Measurements from ENCODE around the gene PLBD1.

The PLBD1 gene

DNA sequence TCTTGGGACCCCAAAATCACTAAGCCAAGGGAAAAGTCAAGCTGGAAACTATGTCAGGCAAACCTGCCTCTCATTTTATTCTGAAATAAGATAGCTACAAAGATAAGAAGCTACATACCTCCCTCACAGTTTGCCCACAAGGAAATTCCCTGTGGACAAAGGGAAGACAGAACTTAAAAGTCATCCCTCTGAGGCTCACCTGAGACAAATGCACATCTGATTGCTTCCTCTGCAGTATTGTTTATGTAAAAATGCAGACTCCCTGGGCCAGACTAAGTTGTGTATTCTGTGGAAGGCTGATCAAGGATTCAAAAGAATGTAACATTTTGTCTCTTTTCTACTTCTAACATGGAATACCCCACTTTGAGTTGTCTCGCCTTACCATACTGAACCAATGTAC, 2.5 kb upstream of the PLBD1 start:
- no peak for DNase-seq (ENCODE audit: low read depth in 2 of 2, low spot score in 1 of 2)

- DNase-seq (ENCODE audit: low read depth in 2 of 2, low spot score in 1 of 2) = no peak
These were observed 3.2 kb downstream of the PLBD1 start for GRCh38 chr12:14564336-14564959.

DNA sequence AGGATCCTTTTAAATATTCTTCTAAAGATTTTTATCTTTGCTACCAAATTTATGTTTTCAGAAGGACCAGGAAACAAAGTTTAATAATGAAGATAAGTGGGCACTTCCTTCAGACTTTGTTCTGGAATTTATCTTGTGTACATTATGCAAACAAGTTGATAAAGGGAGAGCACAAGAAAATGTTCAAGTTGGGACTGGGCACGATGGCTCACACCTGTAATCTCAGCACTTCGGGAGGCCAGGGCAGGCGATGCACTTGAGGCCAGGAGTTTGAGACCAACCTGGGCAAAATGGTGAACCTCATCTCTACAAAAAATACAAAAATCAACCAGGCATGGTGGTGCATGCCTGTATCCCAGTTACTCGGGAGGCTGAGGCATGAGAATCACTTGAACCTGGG, 4.6 kb downstream of the PLBD1 start:
- no peak for DNase-seq (ENCODE audit: low read depth in 2 of 2, low spot score in 1 of 2)

DNA sequence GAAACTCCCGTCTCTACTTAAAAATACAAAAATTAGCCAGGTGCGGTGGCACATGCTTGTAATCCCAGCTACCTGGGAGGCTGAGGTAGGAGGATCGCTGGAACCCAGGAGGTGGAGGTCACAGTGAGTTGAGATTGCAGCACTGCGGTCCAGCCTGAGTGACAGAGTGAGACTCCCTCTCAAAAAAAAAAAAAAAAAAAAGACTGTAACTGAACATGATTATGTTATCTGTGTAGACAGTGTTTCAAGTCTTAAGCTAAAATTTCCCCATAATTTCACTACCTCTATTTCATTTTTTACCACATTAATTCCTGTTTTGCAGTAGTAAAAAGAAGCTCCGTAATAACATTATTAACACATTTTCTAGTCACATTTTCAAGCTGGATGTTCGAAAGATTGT, 5.4 kb downstream of the PLBD1 start:
- DNase-seq (ENCODE audit: low read depth in 2 of 2, low spot score in 1 of 2) = no peak

GRCh38 chr12:14561677-14562238, 5.9 kb downstream of the PLBD1 start:
- DNase-seq (ENCODE audit: low read depth in 2 of 2, low spot score in 1 of 2) = no peak

DNA sequence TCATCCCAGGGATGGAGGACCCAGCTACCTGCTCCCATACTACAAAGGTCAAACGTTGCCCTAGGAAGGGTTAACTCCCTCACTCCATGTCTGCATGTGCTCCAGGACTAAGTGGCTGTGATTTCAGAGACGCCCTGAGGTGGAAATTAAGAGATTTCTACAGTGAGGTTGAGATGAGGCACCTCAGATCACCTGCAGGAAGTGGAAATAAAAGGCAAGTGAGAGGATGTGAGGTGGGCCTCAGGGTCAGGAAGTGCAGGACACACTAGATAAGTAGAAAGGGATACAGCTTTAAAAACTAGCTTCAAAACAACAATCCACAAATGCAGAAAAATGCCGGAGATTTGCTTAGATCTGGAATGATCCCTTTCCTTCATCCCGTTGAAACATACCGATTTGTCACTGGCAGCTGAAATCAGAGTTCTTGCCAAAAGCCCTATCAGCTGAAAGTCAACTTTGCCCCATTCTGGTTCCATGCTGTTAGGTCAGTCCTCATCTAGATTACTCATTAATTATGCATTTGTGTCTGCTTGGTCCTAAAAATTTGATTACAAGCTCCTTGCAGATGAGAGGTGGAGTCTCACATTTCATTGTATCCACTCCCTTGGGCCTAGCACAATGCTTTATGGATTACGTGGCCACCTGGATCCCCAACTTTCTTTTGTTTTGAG, 6.6 kb downstream of the PLBD1 start:
- DNase-seq (ENCODE audit: low read depth in 2 of 2, low spot score in 1 of 2) = no peak

DNA sequence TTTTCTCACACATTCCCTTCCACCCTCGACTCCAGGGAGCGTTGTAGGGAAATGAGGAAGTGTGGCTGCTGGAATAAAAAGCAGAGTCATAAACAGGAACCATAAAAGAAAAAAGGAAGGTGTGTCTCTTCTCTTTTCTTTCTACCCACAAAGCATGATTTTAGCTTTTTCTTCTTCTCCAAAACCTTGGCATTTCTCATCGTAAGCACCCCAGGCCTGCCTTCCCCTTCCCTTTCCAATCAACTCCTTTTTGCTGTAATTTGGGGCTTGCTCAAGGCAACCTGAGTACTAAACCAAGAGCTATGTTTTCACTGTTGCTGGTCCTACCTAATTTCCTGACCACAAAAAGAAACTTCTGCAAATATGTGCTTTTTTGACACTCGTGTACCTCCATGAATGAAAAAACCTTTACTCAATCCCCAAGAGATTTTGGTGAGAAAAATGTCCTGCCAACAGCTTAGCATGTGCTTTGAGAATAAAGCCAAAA, 9.2 kb downstream of the PLBD1 start:
- no peak for DNase-seq (ENCODE audit: low read depth in 2 of 2, low spot score in 1 of 2)

DNA sequence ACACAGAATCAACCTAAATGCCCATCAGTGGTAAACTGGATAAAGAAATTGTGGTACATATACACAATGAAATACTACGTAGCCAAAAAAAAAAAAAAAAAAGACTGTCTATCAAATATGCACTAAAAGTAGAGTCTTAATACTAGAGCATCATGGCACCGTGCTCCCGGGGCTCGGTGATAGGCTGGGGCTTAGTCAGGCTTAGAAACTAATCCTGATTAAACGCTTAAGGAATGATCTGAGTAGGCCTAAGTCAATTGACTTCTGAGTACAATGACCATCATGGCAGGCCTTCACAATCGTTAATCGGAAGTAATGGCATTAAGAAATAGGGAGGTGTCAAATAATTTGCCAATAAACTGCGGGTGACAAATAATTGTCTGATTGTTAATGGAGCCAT, 9.7 kb downstream of the PLBD1 start:
- DNase-seq (ENCODE audit: low read depth in 2 of 2, low spot score in 1 of 2) = no peak

GRCh38 chr12:14554281-14555007, 13.2 kb downstream of the PLBD1 start:
- no peak for DNase-seq (ENCODE audit: low read depth in 2 of 2, low spot score in 1 of 2)

DNA sequence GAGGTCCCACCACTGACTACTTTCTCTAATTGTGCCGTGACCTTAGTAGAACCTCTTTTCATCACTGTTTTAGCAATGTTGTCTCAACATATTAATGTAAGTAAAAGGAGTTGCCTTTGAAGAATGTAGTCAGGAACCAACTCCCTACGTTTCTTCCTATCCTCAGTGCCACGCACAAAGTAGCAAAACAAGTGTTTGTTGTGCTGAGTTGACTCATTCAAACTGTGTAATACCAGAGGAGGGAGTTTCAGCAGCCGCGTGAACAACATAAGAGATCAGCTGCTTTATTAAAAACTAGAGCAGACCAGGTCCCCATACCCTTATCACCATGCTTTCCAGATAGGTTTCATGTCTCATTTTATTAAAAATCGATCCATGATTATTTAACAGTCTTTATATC, 19.1 kb downstream of the PLBD1 start:
- no peak for DNase-seq (ENCODE audit: low read depth in 2 of 2, low spot score in 1 of 2)

DNA sequence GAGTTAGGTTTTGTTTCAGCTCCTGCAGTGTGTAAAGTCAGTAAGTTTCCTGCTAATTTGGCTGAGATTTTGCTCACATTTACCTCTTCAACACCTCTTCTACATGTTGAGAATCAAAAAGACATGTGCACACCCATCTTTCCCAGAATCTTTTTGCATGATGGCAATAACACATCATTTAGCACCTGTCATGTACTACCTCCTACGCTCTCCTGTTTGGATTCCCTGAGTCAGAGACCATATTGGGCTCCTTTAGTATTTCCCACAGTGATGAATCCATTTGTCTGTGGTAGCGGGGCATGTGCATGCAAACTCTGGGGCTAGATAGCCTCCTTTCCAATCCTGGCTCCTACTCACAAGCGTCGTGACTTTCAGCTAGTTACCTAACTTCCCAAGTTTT, 20.1 kb downstream of the PLBD1 start:
- no peak for DNase-seq (ENCODE audit: low read depth in 2 of 2, low spot score in 1 of 2)

DNA sequence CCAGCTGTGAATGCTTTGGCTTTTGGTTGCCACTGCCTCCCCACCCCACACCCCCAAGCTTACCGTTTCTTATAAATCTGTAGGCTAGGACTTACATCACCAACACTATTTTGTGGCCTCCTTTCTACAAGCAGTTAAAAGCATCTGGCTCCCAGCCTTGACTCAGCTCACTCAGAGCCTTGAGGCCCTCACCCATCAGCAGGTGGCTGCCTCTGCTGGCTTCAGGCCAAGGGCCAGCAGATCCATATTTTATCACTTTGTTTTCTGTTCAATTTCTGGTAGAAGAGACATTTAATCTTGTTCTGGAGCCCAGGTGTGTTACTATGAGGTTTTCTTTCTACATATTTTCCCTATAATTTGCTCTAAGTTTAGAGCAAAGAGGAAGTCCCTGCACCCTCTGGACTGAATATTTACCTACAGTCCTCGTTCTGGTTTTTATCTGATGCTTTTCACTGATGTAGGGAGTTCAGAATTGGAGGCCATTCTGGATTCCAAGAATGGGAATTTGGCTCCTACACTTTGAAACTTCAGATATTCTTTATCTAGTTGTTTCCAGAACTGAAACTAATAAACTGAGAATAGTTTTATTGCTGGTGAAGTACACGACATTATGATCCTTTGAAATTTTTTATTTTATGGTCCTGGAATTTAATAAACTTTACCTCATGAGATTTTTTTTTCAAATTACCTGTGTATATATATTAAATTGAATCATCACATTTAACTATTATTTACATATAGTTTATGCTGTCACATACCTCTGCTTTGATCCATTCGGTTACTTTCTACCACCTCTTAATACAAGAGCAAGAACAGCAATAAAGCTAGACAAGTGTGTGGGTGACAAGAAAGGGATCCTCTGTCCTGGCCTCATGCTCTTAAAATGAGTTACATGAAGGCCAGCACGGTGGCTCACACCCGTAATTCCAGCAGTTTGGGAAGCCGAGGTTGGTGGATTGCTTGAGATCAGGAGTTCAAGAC, 22.2 kb downstream of the PLBD1 start:
- no peak for DNase-seq (ENCODE audit: low read depth in 2 of 2, low spot score in 1 of 2)

GRCh38 chr12:14540801-14541462, 26.8 kb downstream of the PLBD1 start:
- DNase-seq (ENCODE audit: low read depth in 2 of 2, low spot score in 1 of 2) = no peak

DNA sequence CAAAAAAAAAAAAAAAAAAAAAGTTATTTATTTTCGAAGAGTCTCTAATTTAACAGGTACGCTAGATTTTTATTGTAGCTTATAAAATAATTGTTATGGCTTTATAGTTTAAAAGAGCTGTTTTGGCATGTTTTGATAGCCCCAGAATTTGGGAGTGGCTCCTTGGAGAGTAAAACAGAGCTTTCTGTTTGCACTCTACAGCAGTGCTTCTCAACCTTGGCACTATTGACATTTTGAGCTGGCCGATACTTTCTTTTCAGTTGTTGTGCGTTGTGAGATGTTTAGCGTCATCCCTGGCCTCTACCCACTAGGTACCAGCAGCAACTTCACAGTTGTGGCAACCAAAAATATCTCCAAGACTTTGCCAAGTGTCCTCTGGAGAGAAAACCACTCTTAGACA, 30.6 kb downstream of the PLBD1 start:
- DNase-seq (ENCODE audit: low read depth in 2 of 2, low spot score in 1 of 2) = no peak

GRCh38 chr12:14532152-14532551, 35.5 kb downstream of the PLBD1 start:
- DNase-seq (ENCODE audit: low read depth in 2 of 2, low spot score in 1 of 2) = no peak

GRCh38 chr12:14525964-14526363, 41.7 kb downstream of the PLBD1 start:
- DNase-seq (ENCODE audit: low read depth in 2 of 2, low spot score in 1 of 2) = no peak

- no peak for DNase-seq (ENCODE audit: low read depth in 2 of 2, low spot score in 1 of 2)
These were observed 45.9 kb downstream of the PLBD1 start for GRCh38 chr12:14521822-14522221.

DNA sequence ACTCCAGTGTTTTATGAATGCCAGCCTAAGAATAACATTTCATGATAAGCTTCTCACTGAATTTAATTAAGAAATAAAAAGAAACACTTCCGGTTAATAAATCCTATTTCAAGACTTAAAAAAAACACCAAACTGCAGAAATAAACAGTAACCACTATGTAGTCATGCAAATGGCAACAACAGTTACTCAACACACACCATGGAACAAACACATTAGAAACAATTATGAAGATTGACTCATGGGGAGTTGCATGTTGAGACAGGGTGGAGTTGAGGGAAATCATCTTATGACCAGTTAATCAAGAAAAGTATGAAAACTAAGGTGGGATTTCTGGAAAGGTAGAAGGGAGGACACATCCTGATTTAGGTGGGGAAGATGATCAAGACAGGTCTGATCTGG, 52.7 kb downstream of the PLBD1 start:
- no peak for DNase-seq (ENCODE audit: low read depth in 2 of 2, low spot score in 1 of 2)

DNA sequence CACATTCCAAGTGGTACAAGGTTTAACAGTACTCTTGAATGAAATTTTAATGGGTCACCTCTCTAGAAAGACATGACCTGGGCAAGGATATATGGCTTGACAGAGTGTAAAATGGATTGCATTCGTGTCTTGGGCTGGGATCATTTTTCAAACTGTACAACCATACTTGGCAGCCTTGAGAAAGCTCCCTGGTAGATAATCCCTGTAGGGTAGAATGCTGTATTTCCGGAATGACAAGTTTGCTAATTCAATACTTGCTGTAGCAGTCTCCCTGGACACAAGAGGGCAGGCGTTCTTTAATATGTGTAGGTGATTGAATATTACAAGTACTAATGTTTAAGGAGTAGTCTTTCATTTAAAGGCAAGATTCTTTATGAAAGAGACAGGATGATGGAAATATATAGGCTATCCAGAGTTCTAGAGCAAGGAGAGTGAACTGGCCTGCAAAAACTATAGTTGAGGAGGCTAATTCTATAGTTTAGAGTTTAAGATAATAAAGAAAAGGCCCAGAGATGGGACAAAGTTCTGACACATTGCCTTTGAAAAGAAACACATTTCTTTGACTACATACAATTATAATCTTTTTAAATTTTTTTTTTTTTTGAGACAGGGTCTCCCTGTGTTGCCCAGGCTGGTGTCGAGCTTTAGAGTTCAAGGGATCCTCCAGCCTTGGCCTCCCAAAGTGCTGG, 53.4 kb downstream of the PLBD1 start:
- DNase-seq (ENCODE audit: low read depth in 2 of 2, low spot score in 1 of 2) = no peak

DNA sequence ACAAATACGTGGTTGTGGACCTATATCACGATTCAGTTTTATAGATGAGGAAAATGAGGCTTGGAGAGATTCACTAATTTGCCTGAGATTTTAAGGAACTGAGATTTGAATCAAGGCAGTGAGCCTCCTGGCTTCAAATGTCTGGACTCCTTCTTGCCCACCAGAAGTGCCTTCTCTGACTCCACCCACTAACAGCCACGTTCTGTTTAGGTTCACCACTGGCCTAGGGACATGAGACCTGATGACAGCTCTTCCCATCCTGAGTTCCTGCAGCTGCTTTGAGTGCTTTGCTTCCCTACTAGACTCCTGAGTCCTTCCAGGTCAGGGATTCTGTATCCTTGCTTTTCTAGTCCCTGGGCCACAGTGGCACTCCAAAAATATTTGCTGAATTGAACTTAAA, 57.1 kb downstream of the PLBD1 start:
- no peak for DNase-seq (ENCODE audit: low read depth in 2 of 2, low spot score in 1 of 2)

All from stimulated activated CD8-positive, alpha-beta memory T cell treated with anti-CD3 and anti-CD28 coated beads, Interleukin-4, amount 100 ng/mL, for 1 hour (primary cell).